ENCODE data around the gene CENPM. TPM values are rescaled to one million over a fixed set of nuclear protein-coding genes. Genes with fewer than 3 reads are reported as not detected.

Gene CENPM
- total RNA-seq, 1 experiment from 2014 or later, result 51.9 TPM

GRCh38 chr22:41932353-41932752 is 14.6 kb downstream of the CENPM start:
- Histone ChIP-seq H3K9me3 (replicated peaks) (no peaks in the 10 kb centered on the region), H3K36me3 (peaks cover 45% of the 10 kb centered on the region), H3K4me3 (no peak overlapping the region), H3K4me1 (replicated peaks) (no peaks in the 10 kb centered on the region), H3K27me3 (replicated peaks) (no peaks in the 10 kb centered on the region), H3K27ac (no peak overlapping the region)
- DNase-seq (ENCODE audit: low read depth in 1 of 2, low spot score in 2 of 2), result no peak

- Histone ChIP-seq H3K9me3 (replicated peaks) (no peaks in the 10 kb centered on the region), H3K27me3 (replicated peaks) (no peaks in the 10 kb centered on the region)
These were observed 15.2 kb downstream of the CENPM start for GRCh38 chr22:41931701-41932269.

GRCh38 chr22:41929418-41929810 is 17.5 kb downstream of the CENPM start:
- no peaks in the 10 kb centered on the region for H3K9me3 ChIP-seq (replicated peaks)
- peaks cover 16% of the 10 kb centered on the region for H3K27me3 ChIP-seq (replicated peaks)
- no peak for DNase-seq (ENCODE audit: low read depth in 1 of 2, low spot score in 2 of 2)
- H3K27ac ChIP-seq, result no peak overlapping the region
- peaks cover 23% of the 10 kb centered on the region for H3K36me3 ChIP-seq
- H3K4me1 ChIP-seq (replicated peaks), result peaks cover 9% of the 10 kb centered on the region
- no peak overlapping the region for H3K4me3 ChIP-seq

More at GRCh38 chr22:41931701-41932269, 15.2 kb downstream of the CENPM start:
- Histone ChIP-seq H3K36me3 (peaks cover 39% of the 10 kb centered on the region), H3K4me3 (no peak overlapping the region), H3K4me1 (replicated peaks) (no peaks in the 10 kb centered on the region), H3K27ac (no peak overlapping the region)
- no peak for DNase-seq (ENCODE audit: low read depth in 1 of 2, low spot score in 2 of 2)

GRCh38 chr22:41928593-41929417 is 18.1 kb downstream of the CENPM start:
- DNase-seq (ENCODE audit: low read depth in 1 of 2, low spot score in 2 of 2), result no peak
- Histone ChIP-seq H3K4me1 (replicated peaks) (peaks cover 9% of the 10 kb centered on the region), H3K27me3 (replicated peaks) (peaks cover 16% of the 10 kb centered on the region), H3K36me3 (peaks cover 17% of the 10 kb centered on the region), H3K4me3 (no peak overlapping the region), H3K9me3 (replicated peaks) (no peaks in the 10 kb centered on the region), H3K27ac (no peak overlapping the region)

- peaks cover 16% of the 10 kb centered on the region for H3K27me3 ChIP-seq (replicated peaks)
- H3K9me3 ChIP-seq (replicated peaks), result no peaks in the 10 kb centered on the region
- DNase-seq (ENCODE audit: low read depth in 1 of 2, low spot score in 2 of 2), result no peak
- H3K36me3 ChIP-seq, result peaks cover 13% of the 10 kb centered on the region
- no peak overlapping the region for H3K4me3 ChIP-seq
- peaks cover 9% of the 10 kb centered on the region for H3K4me1 ChIP-seq (replicated peaks)
- no peak overlapping the region for H3K27ac ChIP-seq
These were observed 19.1 kb downstream of the CENPM start for GRCh38 chr22:41927813-41928212.

GRCh38 chr22:41925783-41926460 is 21.0 kb downstream of the CENPM start:
- Histone ChIP-seq H3K36me3 (no peaks in the 10 kb centered on the region), H3K27ac (no peak overlapping the region), H3K4me3 (no peak overlapping the region; the same call in 1 of the 2 replicates), H3K4me1 (replicated peaks) (peaks cover 9% of the 10 kb centered on the region), H3K9me3 (replicated peaks) (no peaks in the 10 kb centered on the region), H3K27me3 (replicated peaks) (peaks cover 16% of the 10 kb centered on the region)
- peak; percentile 35 to 63 for DNase-seq (ENCODE audit: low read depth in 1 of 2, low spot score in 2 of 2)

- no peaks in the 10 kb centered on the region for H3K36me3 ChIP-seq
- peaks cover 16% of the 10 kb centered on the region for H3K27me3 ChIP-seq (replicated peaks)
- no peak overlapping the region for H3K4me3 ChIP-seq
- H3K9me3 ChIP-seq (replicated peaks), result no peaks in the 10 kb centered on the region
- H3K4me1 ChIP-seq (replicated peaks), result peaks cover 15% of the 10 kb centered on the region
- no peak for DNase-seq (ENCODE audit: low read depth in 1 of 2, low spot score in 2 of 2)
- no peak overlapping the region for H3K27ac ChIP-seq
These were observed 23.2 kb downstream of the CENPM start for GRCh38 chr22:41923595-41924276.

- H3K4me3 ChIP-seq, result no peak overlapping the region
- no peak for DNase-seq (ENCODE audit: low read depth in 1 of 2, low spot score in 2 of 2)
- no peaks in the 10 kb centered on the region for H3K9me3 ChIP-seq (replicated peaks)
These were observed 23.9 kb downstream of the CENPM start for GRCh38 chr22:41922940-41923594.

GRCh38 chr22:41922328-41922727 is 24.6 kb downstream of the CENPM start:
- no peak overlapping the region for H3K4me3 ChIP-seq
- H3K27me3 ChIP-seq (replicated peaks), result peaks cover 21% of the 10 kb centered on the region
- H3K36me3 ChIP-seq, result no peaks in the 10 kb centered on the region
- peaks cover 15% of the 10 kb centered on the region for H3K4me1 ChIP-seq (replicated peaks)
- H3K9me3 ChIP-seq (replicated peaks), result no peaks in the 10 kb centered on the region
- DNase-seq (ENCODE audit: low read depth in 1 of 2, low spot score in 2 of 2), result no peak
- H3K27ac ChIP-seq, result no peak overlapping the region

More at GRCh38 chr22:41922940-41923594, 23.9 kb downstream of the CENPM start:
- no peak overlapping the region for H3K27ac ChIP-seq
- H3K36me3 ChIP-seq, result no peaks in the 10 kb centered on the region
- H3K27me3 ChIP-seq (replicated peaks), result peaks cover 19% of the 10 kb centered on the region
- H3K4me1 ChIP-seq (replicated peaks), result peaks cover 15% of the 10 kb centered on the region

- Histone ChIP-seq H3K27ac (no peak overlapping the region), H3K27me3 (replicated peaks) (peaks cover 28% of the 10 kb centered on the region), H3K36me3 (no peaks in the 10 kb centered on the region), H3K9me3 (replicated peaks) (no peaks in the 10 kb centered on the region), H3K4me1 (replicated peaks) (0 out of 2 replicates have a peak, but pooled peaks cover 6% of the 10 kb centered on the region), H3K4me3 (no peak overlapping the region)
- no peak for DNase-seq (ENCODE audit: low read depth in 1 of 2, low spot score in 2 of 2)
These were observed 26.5 kb downstream of the CENPM start for GRCh38 chr22:41920271-41920976.

GRCh38 chr22:41919357-41920224 is 27.4 kb downstream of the CENPM start:
- DNase-seq (ENCODE audit: low read depth in 1 of 2, low spot score in 2 of 2), result peak in 1 of 2 experiments; percentile 54
- H3K4me3 ChIP-seq, result no peak overlapping the region

More at GRCh38 chr22:41919357-41920224, 27.4 kb downstream of the CENPM start:
- H3K4me1 ChIP-seq (replicated peaks), result peaks cover 11% of the 10 kb centered on the region
- H3K36me3 ChIP-seq, result no peaks in the 10 kb centered on the region
- no peak overlapping the region for H3K27ac ChIP-seq
- H3K9me3 ChIP-seq (replicated peaks), result no peaks in the 10 kb centered on the region
- H3K27me3 ChIP-seq (replicated peaks), result peaks cover 31% of the 10 kb centered on the region
